ENCODE results near the gene PNLIPRP2. TPM values are rescaled to one million over a fixed set of nuclear protein-coding genes. Genes with fewer than 3 reads are reported as not detected.
A peak's percentile ranks its signal among the peaks of the same experiment; 100 is the strongest.

PNLIPRP2 gene
- polyA plus RNA-seq, 1 experiment = not detected

- ChIA-PET CTCF (interaction anchor here (0.6 to 1.8 kb wide), 3 partner anchors 17 to 184 kb away, joined by 4 to 10 read pairs (median 6); no protein-coding TSS in a partner anchor), POLR2A (no interaction called here)
- no peak overlapping the region for H3K4me3 ChIP-seq (ENCODE audit: low read depth, low read length)
- H3K9me3 ChIP-seq (ENCODE audit: control insufficient read depth, insufficient read depth, low read length) = no peaks in the 10 kb centered on the region
- no peak overlapping the region for H3K27ac ChIP-seq (ENCODE audit: low read depth, low read length)
- DNase-seq (ENCODE audit: low read depth, low spot score) = no peak
- peaks cover 14% of the 10 kb centered on the region for H3K27me3 ChIP-seq (ENCODE audit: control insufficient read depth, insufficient read depth, low read length)
- TF ChIP-seq CTCF (IDR thresholded peaks at IDR 0.05; ENCODE audit: low read depth, low read length) = peak; percentile 38
Measured at GRCh38 chr10:116654816-116655215, 34.1 kb downstream of the PNLIPRP2 start.

GRCh38 chr10:116655568-116655967 is 34.8 kb downstream of the PNLIPRP2 start:
- Histone ChIP-seq H3K27me3 (ENCODE audit: control insufficient read depth, insufficient read depth, low read length) (peaks cover 14% of the 10 kb centered on the region), H3K27ac (ENCODE audit: low read depth, low read length) (no peak overlapping the region), H3K4me3 (ENCODE audit: low read depth, low read length) (no peak overlapping the region), H3K9me3 (ENCODE audit: control insufficient read depth, insufficient read depth, low read length) (no peaks in the 10 kb centered on the region)
- ChIA-PET CTCF (interaction anchor here (1.0 to 1.8 kb wide), 2 partner anchors 16 to 133 kb away, joined by 4 to 6 read pairs; no protein-coding TSS in a partner anchor), POLR2A (no interaction called here)
- no peak for TF ChIP-seq CTCF (IDR thresholded peaks at IDR 0.05; ENCODE audit: low read depth, low read length)
- DNase-seq (ENCODE audit: low read depth, low spot score) = no peak

GRCh38 chr10:116656044-116656443 is 35.3 kb downstream of the PNLIPRP2 start:
- no peak for DNase-seq (ENCODE audit: low read depth, low spot score)
- no peak overlapping the region for H3K4me3 ChIP-seq (ENCODE audit: low read depth, low read length)
- H3K27me3 ChIP-seq (ENCODE audit: control insufficient read depth, insufficient read depth, low read length) = peaks cover 14% of the 10 kb centered on the region
- ChIA-PET POLR2A (no interaction called here), CTCF (no interaction called here)
- H3K9me3 ChIP-seq (ENCODE audit: control insufficient read depth, insufficient read depth, low read length) = no peaks in the 10 kb centered on the region
- no peak for TF ChIP-seq CTCF (IDR thresholded peaks at IDR 0.05; ENCODE audit: low read depth, low read length)
- no peak overlapping the region for H3K27ac ChIP-seq (ENCODE audit: low read depth, low read length)

DNA sequence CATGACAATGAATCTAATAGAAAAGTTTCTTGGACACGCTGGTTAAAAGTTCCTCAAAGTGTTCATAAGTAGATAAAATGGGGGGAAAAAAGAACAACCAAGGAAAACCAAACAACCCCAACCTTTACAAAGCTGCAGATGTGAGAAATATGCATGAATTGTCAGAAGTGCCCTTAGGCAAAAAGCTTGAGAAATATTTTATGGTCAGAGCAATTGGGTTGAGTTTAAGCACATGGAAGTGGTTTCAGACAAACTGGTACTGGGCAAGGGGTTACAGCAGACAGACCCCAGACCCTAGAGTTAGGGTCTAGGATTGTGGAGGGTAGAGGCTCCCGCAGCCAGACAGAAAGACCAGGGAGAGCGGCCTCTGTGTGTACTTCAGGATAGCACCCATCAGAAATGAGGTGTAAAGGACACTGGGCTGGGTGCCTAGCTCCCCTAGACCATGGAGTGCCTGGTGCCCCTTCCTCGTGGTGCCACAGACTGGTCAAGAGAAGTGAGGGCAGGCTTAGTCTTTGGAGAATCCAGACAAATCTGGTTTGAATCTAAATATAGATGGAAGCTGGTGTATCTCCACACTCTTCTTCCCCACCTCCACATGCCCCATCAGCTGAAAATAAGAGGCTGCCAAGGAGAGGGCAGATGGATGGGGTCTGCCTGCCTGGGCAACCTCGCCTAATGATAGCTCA is 37.3 kb downstream of the PNLIPRP2 start:
- CTCF ChIA-PET = interaction anchor here (1.2 kb wide), 1 partner anchor 130 kb away, joined by 3 read pairs; no protein-coding TSS in a partner anchor
- no peak overlapping the region for H3K27ac ChIP-seq (ENCODE audit: low read depth, low read length)
- H3K9me3 ChIP-seq (ENCODE audit: control insufficient read depth, insufficient read depth, low read length) = no peaks in the 10 kb centered on the region
- H3K27me3 ChIP-seq (ENCODE audit: control insufficient read depth, insufficient read depth, low read length) = peaks cover 12% of the 10 kb centered on the region
- DNase-seq (ENCODE audit: low read depth, low spot score) = no peak
- TF ChIP-seq CTCF (IDR thresholded peaks at IDR 0.05; ENCODE audit: low read depth, low read length) = no peak
- POLR2A ChIA-PET = interaction anchor here (0.5 kb wide), 1 partner anchor 11 kb away, joined by 6 read pairs; no protein-coding TSS in a partner anchor
- no peak overlapping the region for H3K4me3 ChIP-seq (ENCODE audit: low read depth, low read length)

DNA sequence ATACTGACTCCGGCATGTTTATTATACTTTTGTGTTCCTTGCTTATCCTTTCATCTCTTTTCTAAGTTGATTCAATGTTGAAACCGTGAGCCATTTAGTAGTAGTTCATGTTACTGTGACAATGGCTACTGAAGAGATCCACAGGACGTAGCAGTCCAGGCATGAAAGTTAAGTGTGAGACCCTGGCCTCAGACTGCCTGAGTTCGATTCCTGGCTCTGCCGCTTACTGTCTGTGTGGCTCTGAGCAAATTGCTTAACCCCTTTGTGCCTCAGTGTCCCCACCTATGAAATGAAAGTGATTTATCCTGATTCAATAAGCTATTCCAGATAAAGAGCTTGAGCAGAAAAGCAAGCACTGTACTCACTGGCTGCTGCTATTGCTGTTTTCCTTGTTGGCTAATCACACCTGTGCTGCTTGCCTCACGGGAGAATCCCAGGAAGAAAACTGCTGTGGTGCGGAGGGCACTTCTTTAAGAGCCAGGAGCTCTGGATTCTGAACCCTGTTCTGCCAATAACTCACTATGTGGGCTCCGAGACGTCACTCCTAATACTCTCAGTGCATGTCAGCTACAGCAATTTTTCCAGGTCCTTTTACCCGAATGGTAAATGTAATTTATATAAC is 38.4 kb downstream of the PNLIPRP2 start:
- Histone ChIP-seq H3K4me3 (ENCODE audit: low read depth, low read length) (no peak overlapping the region), H3K27me3 (ENCODE audit: control insufficient read depth, insufficient read depth, low read length) (peaks cover 12% of the 10 kb centered on the region), H3K9me3 (ENCODE audit: control insufficient read depth, insufficient read depth, low read length) (no peaks in the 10 kb centered on the region), H3K27ac (ENCODE audit: low read depth, low read length) (no peak overlapping the region)
- TF ChIP-seq CTCF (IDR thresholded peaks at IDR 0.05; ENCODE audit: low read depth, low read length) = no peak
- POLR2A ChIA-PET = no interaction called here
- CTCF ChIA-PET = interaction anchor here (0.9 kb wide), 1 partner anchor 129 kb away, joined by 3 read pairs; no protein-coding TSS in a partner anchor
- DNase-seq (ENCODE audit: low read depth, low spot score) = no peak
